Neural progenitor cell (in vitro differentiated cells): ENCODE measurements around the gene SETDB2. TPM values are rescaled to one million over a fixed set of nuclear protein-coding genes. Genes with fewer than 3 reads are reported as not detected.
A peak's percentile ranks its signal among the peaks of the same experiment; 100 is the strongest.

Experiments
- DNase-seq: peaks from one replicate; pipeline ENCODE4 v3.0.0-alpha.2; 2016; ENCODE audit warnings: low spot score
- H2AFZ ChIP-seq: fragments of 200-600 bp; sonication (generic); replicated peaks from 2 replicates; pipeline ENCODE4 v1.6.1; 2016; ENCODE audit warnings: antibody characterized with exemption
- H3F3A ChIP-seq: fragments of 200-600 bp; sonication (generic); 2 replicates; pipeline ENCODE4 v1.6.1; 2016; ENCODE audit warnings: antibody characterized with exemption, low read depth
- H3K27ac ChIP-seq: fragments of 200-600 bp; sonication (generic); 2 replicates; pipeline ENCODE4 v1.5.1; 2016; ENCODE audit warnings: mild to moderate bottlenecking
- H3K27me3 ChIP-seq: fragments of 200-600 bp; sonication (generic); 2 replicates; pipeline ENCODE4 v1.6.1; 2016; ENCODE audit warnings: mild to moderate bottlenecking, moderate library complexity
- H3K36me3 ChIP-seq: fragments of 200-600 bp; sonication (generic); 2 replicates; pipeline ENCODE4 v1.5.1; 2016
- H3K4me1 ChIP-seq: fragments of 200-600 bp; sonication (generic); 2 replicates; pipeline ENCODE4 v1.6.1; 2016; ENCODE audit warnings: mixed run types
- H3K4me2 ChIP-seq: fragments of 200-600 bp; sonication (generic); 2 replicates; pipeline ENCODE4 v1.6.1; 2016
- H3K4me3 ChIP-seq: fragments of 200-600 bp; sonication (generic); 2 replicates; pipeline ENCODE4 v1.5.1; 2016
- H3K79me2 ChIP-seq: fragments of 200-600 bp; sonication (generic); 2 replicates; pipeline ENCODE4 v1.6.1; 2016; ENCODE audit warnings: low read depth
- H3K9ac ChIP-seq: fragments of 200-600 bp; sonication (generic); 2 replicates; pipeline ENCODE4 v1.6.1; 2016
- H3K9me3 ChIP-seq: fragments of 200-600 bp; sonication (generic); 2 replicates; pipeline ENCODE4 v1.5.1; 2016; ENCODE audit warnings: low read depth
- H4K20me1 ChIP-seq: fragments of 200-600 bp; sonication (generic); 2 replicates; pipeline ENCODE4 v1.6.1; 2016; ENCODE audit warnings: low read depth
- H3K27ac Mint-ChIP-seq: 3 replicates; pipeline ENCODE4 v1.8.0; 2021; ENCODE audit warnings: mixed read lengths
- H3K27me3 Mint-ChIP-seq: 2 replicates; pipeline ENCODE4 v1.8.0; 2022; ENCODE audit warnings: low read depth, mild to moderate bottlenecking, inconsistent platforms, moderate library complexity, mixed read lengths; ENCODE audit not compliant: insufficient read depth
- H3K36me3 Mint-ChIP-seq: 3 replicates; pipeline ENCODE4 v1.8.0; 2021; ENCODE audit warnings: mixed read lengths
- H3K4me1 Mint-ChIP-seq: 3 replicates; pipeline ENCODE4 v1.8.0; 2021; ENCODE audit warnings: mixed read lengths
- H3K4me3 Mint-ChIP-seq: 3 replicates; pipeline ENCODE4 v1.8.0; 2021; ENCODE audit warnings: mild to moderate bottlenecking, moderate library complexity, mixed read lengths
- H3K9me3 Mint-ChIP-seq: 3 replicates; pipeline ENCODE4 v1.8.0; 2020; ENCODE audit warnings: mixed read lengths
- EZH2 ChIP-seq: fragments of 200-600 bp; sonication (generic); IDR thresholded peaks from 2 replicates; pipeline ENCODE4 v1.6.1; 2017; ENCODE audit warnings: antibody characterized with exemption, mild to moderate bottlenecking, moderate library complexity
- EZH2phosphoT487 ChIP-seq: fragments of 200-600 bp; sonication (generic); IDR thresholded peaks from 2 replicates; pipeline ENCODE4 v1.6.1; 2017; ENCODE audit warnings: antibody characterized with exemption
- total RNA-seq: library from RNA; depleted of rRNA; stranded (reverse); fragments of >200 nt; gene quantifications from 2 replicates; pipeline ENCODE4 v1.2.3, GENCODE V29; 2015; ENCODE audit warnings: low replicate concordance
- TF ChIP-seq, protein P1 (sequence below): fragments of 200-600 bp; sonication (generic); IDR thresholded peaks from 2 replicates; pipeline ENCODE4 v1.5.1; 2017; ENCODE audit warnings: antibody characterized with exemption, mild to moderate bottlenecking

SETDB2 gene
- total RNA-seq, 1 donor from 2014 or later, result 9.5 TPM

DNA sequence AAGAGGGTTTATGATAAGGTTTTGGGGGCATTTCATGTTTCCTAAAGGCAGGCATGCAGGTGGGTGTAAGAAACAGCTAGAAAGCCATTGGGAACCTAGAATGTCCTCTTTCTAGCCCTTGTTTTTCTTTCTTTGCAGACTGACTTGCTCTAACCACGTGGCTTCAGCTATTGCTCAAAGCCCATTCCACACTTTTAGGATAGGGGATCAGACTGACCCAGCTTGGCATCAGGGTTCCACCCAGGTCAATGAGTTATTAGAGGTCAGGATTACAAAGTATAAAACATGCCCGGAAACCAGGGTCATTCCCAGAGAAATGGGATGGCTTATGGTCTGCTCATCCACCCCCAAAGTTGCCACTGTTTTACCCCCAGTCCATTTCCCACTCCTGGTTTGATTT is 68.5 kb downstream of the SETDB2 start:
- Histone ChIP-seq H3K79me2 (no peaks in the 10 kb centered on the region), H3K4me3 (no peak overlapping the region), H3K27me3 (no peaks in the 10 kb centered on the region), H3K4me1 (no peaks in the 10 kb centered on the region), H3K4me2 (no peak overlapping the region), H3K9ac (no peak overlapping the region), H4K20me1 (no peaks in the 10 kb centered on the region), H2AFZ (no peak overlapping the region), H3K9me3 (no peaks in the 10 kb centered on the region), H3F3A (no peaks in the 10 kb centered on the region), H3K36me3 (no peaks in the 10 kb centered on the region), H3K27ac (no peak overlapping the region)
- no peaks in the 10 kb centered on the region for H3K36me3 Mint-ChIP-seq
- H3K4me1 Mint-ChIP-seq, result peaks cover 2% of the 10 kb centered on the region
- H3K4me3 Mint-ChIP-seq, result no peak overlapping the region
- no peak for TF ChIP-seq EZH2phosphoT487
- DNase-seq, result no peak
- H3K9me3 Mint-ChIP-seq, result peaks cover 4% of the 10 kb centered on the region
- H3K27me3 Mint-ChIP-seq, result peaks cover 4% of the 10 kb centered on the region
- H3K27ac Mint-ChIP-seq, result no peak overlapping the region

- Histone ChIP-seq H3K4me3 (no peak overlapping the region), H4K20me1 (no peaks in the 10 kb centered on the region), H3K27ac (no peak overlapping the region), H3K4me1 (no peaks in the 10 kb centered on the region), H3K79me2 (no peaks in the 10 kb centered on the region), H3K9me3 (no peaks in the 10 kb centered on the region), H3K4me2 (no peak overlapping the region), H3K36me3 (no peaks in the 10 kb centered on the region), H3K9ac (no peak overlapping the region), H3K27me3 (no peaks in the 10 kb centered on the region), H2AFZ (no peak overlapping the region), H3F3A (no peaks in the 10 kb centered on the region)
- no peak for DNase-seq
- Mint-ChIP-seq H3K27me3 (peaks cover 2% of the 10 kb centered on the region), H3K9me3 (no peaks in the 10 kb centered on the region), H3K4me1 (peaks cover 2% of the 10 kb centered on the region), H3K27ac (no peak overlapping the region), H3K36me3 (no peaks in the 10 kb centered on the region), H3K4me3 (no peak overlapping the region)
- TF ChIP-seq EZH2, result no peak
- no peak for TF ChIP-seq EZH2phosphoT487
- TF ChIP-seq, protein P1, sequence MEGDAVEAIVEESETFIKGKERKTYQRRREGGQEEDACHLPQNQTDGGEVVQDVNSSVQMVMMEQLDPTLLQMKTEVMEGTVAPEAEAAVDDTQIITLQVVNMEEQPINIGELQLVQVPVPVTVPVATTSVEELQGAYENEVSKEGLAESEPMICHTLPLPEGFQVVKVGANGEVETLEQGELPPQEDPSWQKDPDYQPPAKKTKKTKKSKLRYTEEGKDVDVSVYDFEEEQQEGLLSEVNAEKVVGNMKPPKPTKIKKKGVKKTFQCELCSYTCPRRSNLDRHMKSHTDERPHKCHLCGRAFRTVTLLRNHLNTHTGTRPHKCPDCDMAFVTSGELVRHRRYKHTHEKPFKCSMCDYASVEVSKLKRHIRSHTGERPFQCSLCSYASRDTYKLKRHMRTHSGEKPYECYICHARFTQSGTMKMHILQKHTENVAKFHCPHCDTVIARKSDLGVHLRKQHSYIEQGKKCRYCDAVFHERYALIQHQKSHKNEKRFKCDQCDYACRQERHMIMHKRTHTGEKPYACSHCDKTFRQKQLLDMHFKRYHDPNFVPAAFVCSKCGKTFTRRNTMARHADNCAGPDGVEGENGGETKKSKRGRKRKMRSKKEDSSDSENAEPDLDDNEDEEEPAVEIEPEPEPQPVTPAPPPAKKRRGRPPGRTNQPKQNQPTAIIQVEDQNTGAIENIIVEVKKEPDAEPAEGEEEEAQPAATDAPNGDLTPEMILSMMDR, result no peak
Measured at GRCh38 chr13:49516467-49516866, 72.4 kb downstream of the SETDB2 start.

GRCh38 chr13:49517461-49517860 is 73.4 kb downstream of the SETDB2 start:
- Histone ChIP-seq H3K9me3 (no peaks in the 10 kb centered on the region), H3K36me3 (no peaks in the 10 kb centered on the region), H3K9ac (no peak overlapping the region), H4K20me1 (no peaks in the 10 kb centered on the region), H3K79me2 (no peaks in the 10 kb centered on the region), H3K27ac (no peak overlapping the region), H3K4me2 (no peak overlapping the region), H3F3A (no peaks in the 10 kb centered on the region), H3K27me3 (no peaks in the 10 kb centered on the region), H2AFZ (no peak overlapping the region), H3K4me1 (no peaks in the 10 kb centered on the region), H3K4me3 (no peak overlapping the region)
- Mint-ChIP-seq H3K9me3 (no peaks in the 10 kb centered on the region), H3K4me3 (no peak overlapping the region), H3K27me3 (peaks cover 2% of the 10 kb centered on the region), H3K27ac (no peak overlapping the region), H3K4me1 (peaks cover 2% of the 10 kb centered on the region), H3K36me3 (no peaks in the 10 kb centered on the region)
- no peak for TF ChIP-seq EZH2
- TF ChIP-seq, protein P1, result peak; percentile 63
- DNase-seq, result peak; percentile 56

- no peaks in the 10 kb centered on the region for H3K36me3 ChIP-seq
- no peak overlapping the region for H3K9ac ChIP-seq
- H3F3A ChIP-seq, result no peaks in the 10 kb centered on the region
- Mint-ChIP-seq H3K27me3 (no peaks in the 10 kb centered on the region), H3K4me1 (peaks cover 2% of the 10 kb centered on the region), H3K4me3 (no peak overlapping the region), H3K27ac (no peak overlapping the region), H3K9me3 (no peaks in the 10 kb centered on the region), H3K36me3 (no peaks in the 10 kb centered on the region)
- no peak overlapping the region for H3K4me3 ChIP-seq
- H3K79me2 ChIP-seq, result no peaks in the 10 kb centered on the region
- no peak for DNase-seq
- no peaks in the 10 kb centered on the region for H4K20me1 ChIP-seq
- TF ChIP-seq, protein P1, result no peak
- TF ChIP-seq EZH2, result no peak
- TF ChIP-seq EZH2phosphoT487, result no peak
- no peaks in the 10 kb centered on the region for H3K9me3 ChIP-seq
- H3K4me2 ChIP-seq, result no peak overlapping the region
- no peaks in the 10 kb centered on the region for H3K4me1 ChIP-seq
- H3K27ac ChIP-seq, result no peak overlapping the region
- H3K27me3 ChIP-seq, result no peaks in the 10 kb centered on the region
- no peak overlapping the region for H2AFZ ChIP-seq
Measured at GRCh38 chr13:49521224-49521623, 77.2 kb downstream of the SETDB2 start.
